ENCODE results near the gene LONRF2. TPM values are rescaled to one million over a fixed set of nuclear protein-coding genes. Genes with fewer than 3 reads are reported as not detected.

LONRF2 gene
- total RNA-seq, 1 experiment from 2014 or later = 2.7 TPM

- no peak overlapping the region for H4K8ac ChIP-seq (replicated peaks; ENCODE audit: insufficient read length, low read depth, low read length)
- no peak overlapping the region for H2BK15ac ChIP-seq (ENCODE audit: low read depth, low read length)
- H2BK20ac ChIP-seq (ENCODE audit: low read depth, low read length, poor library complexity, severe bottlenecking) = no peak overlapping the region
- no peaks in the 10 kb centered on the region for H3K79me1 ChIP-seq (ENCODE audit: insufficient read depth, low read depth, low read length, poor library complexity, severe bottlenecking)
- no peak for DNase-seq
- no peak overlapping the region for H2BK120ac ChIP-seq (ENCODE audit: low read depth, low read length, poor library complexity, severe bottlenecking)
- Mint-ChIP-seq H3K4me1 (peaks cover 14% of the 10 kb centered on the region in 2 experiments), H3K4me3 (no peak overlapping the region), H3K36me3 (ENCODE audit: insufficient read depth in 1 of 3, low read depth in 3 of 3) (no peaks in the 10 kb centered on the region), H3K27ac (no peak overlapping the region), H3K27me3 (ENCODE audit: low read depth) (peaks cover 2% of the 10 kb centered on the region; the same call in 1 of the 2 replicates), H3K9me3 (no peaks in the 10 kb centered on the region)
- no peak overlapping the region for H3K56ac ChIP-seq (ENCODE audit: insufficient read length, low read depth, low read length)
- no peak overlapping the region for H2AK5ac ChIP-seq (ENCODE audit: insufficient read length, low read length)
- no peak overlapping the region for H3K23ac ChIP-seq (ENCODE audit: insufficient read length, low read depth, low read length)
- no peak for TF ChIP-seq CTCF (conservative IDR thresholded peaks at IDR 0.05)
- H3K9me3 ChIP-seq (ENCODE audit: control insufficient read depth, low read depth, low read length) = no peaks in the 10 kb centered on the region
- H3K27ac ChIP-seq (ENCODE audit: insufficient read length, low read depth, low read length) = no peak overlapping the region
- H3K4ac ChIP-seq (ENCODE audit: low read depth, low read length) = no peak overlapping the region
- no peak overlapping the region for H3K18ac ChIP-seq (ENCODE audit: insufficient read length, low read depth, low read length)
- no peaks in the 10 kb centered on the region for H3K79me2 ChIP-seq (ENCODE audit: insufficient read depth, low read length)
- no peak overlapping the region for H3K4me2 ChIP-seq (ENCODE audit: insufficient read depth, insufficient read length, low read length)
- no peak overlapping the region for H2AFZ ChIP-seq (ENCODE audit: low read length)
- H4K5ac ChIP-seq (ENCODE audit: insufficient read length, low read depth, low read length) = no peak overlapping the region
- no peaks in the 10 kb centered on the region for H3K23me2 ChIP-seq (ENCODE audit: insufficient read length, low read depth, low read length, poor library complexity, severe bottlenecking)
- H3K27me3 ChIP-seq (ENCODE audit: insufficient read depth, low read length) = no peaks in the 10 kb centered on the region
- H3K9ac ChIP-seq (ENCODE audit: extremely low read depth, insufficient read length, low read length) = no peak overlapping the region
- no peak overlapping the region for H4K91ac ChIP-seq (ENCODE audit: insufficient read length, low read depth, low read length)
- H3T11ph ChIP-seq (ENCODE audit: low read length) = no peak overlapping the region
- H3K4me1 ChIP-seq (ENCODE audit: insufficient read depth, low read length) = no peaks in the 10 kb centered on the region
- H2BK5ac ChIP-seq (ENCODE audit: insufficient read length, low read length) = no peak overlapping the region
- no peaks in the 10 kb centered on the region for H4K20me1 ChIP-seq (ENCODE audit: control insufficient read depth, insufficient read depth, insufficient read length)
- H2BK12ac ChIP-seq (ENCODE audit: insufficient read length, low read depth, low read length) = no peak overlapping the region
- no CpG with 5 or more reads among the region's 4 CpGs for WGBS (ENCODE audit: extremely low coverage, insufficient read length, low lambda C conversion rate)
- H3K14ac ChIP-seq (ENCODE audit: insufficient read depth, low read length) = no peak overlapping the region
Observed at GRCh38 chr2:100262046-100262445, 60.3 kb downstream of the LONRF2 start.

Measured in H9 (cell line).